Caki2 (cell line): ENCODE results near the gene C1orf122. TPM values are rescaled to one million over a fixed set of nuclear protein-coding genes. Genes with fewer than 3 reads are reported as not detected.
"Not testable (repeated sequence)": the region's sequence is repeated elsewhere in the genome, so short reads cannot be mapped to it uniquely, and the experiment has no call there.

Experiments used
- DNase-seq: peaks from one replicate; pipeline ENCODE4 v3.0.0-alpha.2; 2015; ENCODE audit warnings: low read depth
- in situ Hi-C: cut with HindIII; loops from 2 replicates; pipeline ENCODE4 v1.10.0; 2016; ENCODE audit warnings: low sequenced_read_pairs, low pct_unique_long_range_greater_than_20kb, mixed read lengths
- total RNA-seq: library from RNA; depleted of rRNA; stranded (reverse); fragments of >200 nt; shearing (Covaris generic); gene quantifications from 2 replicates; pipeline ENCODE4 v1.2.3, GENCODE V29; 2014; ENCODE audit warnings: low replicate concordance; rRNA removed

The C1orf122 gene
- total RNA-seq, result 123 and 133 TPM in 2 replicates

DNA sequence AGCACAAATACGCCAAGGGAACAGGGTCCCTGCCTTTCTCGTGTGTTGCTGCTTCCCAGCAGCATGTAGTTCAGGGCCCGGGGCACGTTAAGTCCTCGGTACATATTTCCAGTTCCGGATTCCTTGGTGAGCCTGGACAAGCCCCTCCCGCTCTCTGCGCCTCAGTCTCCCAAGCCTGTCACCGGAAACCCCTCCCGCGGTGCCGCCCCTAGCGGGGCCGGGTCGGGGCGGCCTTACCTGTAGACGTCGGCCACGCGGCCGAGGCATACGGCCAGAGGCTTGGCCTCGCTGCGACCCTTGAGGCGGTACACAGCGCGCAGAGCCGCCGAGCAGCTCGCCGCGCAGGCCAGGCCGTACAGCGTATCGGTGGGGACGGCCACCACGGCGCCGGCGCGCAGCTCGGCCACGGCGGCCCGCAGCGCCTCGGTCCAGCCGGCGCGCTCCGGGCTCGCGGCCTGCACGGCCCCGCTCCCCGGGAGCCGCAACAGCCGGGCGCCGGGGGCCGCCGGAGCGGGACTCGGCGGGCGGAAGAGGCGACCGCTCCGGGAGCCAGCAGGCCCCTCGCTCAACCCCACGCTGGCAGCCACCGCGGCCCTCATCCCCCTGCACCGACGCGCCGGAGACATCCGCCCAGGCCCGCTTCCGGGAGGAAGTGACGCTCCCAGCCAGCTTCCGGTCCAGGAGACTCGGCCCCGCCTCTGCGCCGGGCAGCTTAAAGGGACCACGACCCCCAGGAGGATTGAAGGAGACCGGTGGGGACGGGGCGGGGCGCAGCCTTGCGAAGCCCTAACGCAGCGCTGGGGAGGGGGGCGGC lies at the start of gene C1orf122, which contains the start of gene YRDC:
TSS of gene C1orf122 (plus strand) at position 236 of the 814 bp plus-strand sequence. CDS start 615 bp downstream, outside the sequence.
TSS of gene YRDC (minus strand) at position 654 of the 814 bp plus-strand sequence. CDS start at position 626, 28 bp downstream.
- peak; percentile 76 for DNase-seq
- in situ Hi-C loops, result no loop called here

DNA sequence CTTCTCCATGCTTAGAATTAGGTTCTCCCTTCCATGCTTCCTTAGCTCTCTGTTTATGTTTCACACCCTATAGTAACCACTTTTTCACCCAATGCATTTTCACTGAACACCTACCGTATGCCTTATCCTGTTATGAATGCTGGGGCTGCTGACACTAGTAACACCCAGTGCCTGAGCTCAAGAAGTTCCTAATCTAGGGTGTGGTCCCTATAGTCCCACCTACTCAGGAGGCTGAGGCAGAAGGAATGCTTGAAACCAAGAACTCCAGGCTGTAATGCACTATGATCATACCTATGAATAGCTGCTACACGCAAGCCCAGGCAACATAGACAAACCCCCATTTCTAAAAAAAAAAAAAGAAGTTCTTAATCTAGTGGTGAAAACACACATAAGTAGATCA lies 48.1 kb upstream of the C1orf122 start:
- DNase-seq, result no peak
- in situ Hi-C loops, result no loop called here

DNA sequence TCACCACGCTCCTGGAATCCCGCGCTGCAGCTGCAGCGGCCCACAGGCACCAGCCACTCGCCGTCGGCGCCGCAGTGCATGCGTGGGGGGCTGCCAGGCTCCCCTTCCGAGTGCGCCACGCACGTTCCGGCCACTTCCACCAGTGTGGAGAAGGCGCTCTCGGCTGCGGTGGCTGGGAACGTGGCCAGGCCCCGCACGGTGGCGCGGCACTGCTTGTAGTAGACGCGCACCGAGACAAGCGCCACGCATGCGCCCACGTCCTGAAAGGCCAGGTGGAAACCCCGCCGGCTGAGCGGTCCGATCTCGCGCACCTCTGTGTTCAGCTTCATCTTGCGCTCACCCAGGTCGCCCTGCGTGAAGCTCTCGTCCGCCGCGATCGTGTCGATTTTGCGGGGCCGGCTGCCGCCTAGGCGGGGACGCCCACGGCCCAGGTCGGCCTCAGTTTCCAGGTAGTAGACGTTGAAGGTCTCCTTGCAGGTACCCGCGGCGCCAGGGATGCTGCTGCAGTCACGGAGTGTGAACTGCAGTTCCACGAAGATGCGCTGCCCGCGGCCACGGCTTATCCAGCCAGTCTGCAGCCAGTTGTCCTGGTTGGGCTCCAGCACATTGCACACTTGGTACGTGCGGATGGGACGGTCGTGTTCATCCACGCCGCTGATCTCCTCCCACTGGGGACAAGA lies 46.0 kb upstream of the C1orf122 start:
- DNase-seq, result no peak
- in situ Hi-C loops, result no loop called here

DNA sequence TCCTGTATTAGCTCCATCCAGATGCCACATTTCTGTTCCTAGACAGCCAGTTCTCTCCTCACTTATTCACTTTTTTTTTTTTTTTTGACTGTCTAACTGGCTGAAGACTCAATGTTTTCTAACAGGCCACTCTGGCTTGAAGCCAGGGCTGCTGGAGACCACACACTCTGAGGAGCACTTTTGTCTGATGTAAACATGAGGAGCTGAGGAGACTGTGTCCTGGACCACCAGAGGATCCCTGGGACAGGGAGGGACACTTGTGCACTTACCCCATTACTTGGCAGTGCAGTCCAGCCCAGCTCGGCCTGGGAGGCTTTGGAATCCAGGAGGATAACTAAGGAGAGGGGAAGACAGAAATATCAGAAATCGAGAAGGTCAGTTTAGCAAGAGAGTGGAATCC lies 45.1 kb upstream of the C1orf122 start:
- in situ Hi-C loops, result no loop called here
- DNase-seq, result no peak

DNA sequence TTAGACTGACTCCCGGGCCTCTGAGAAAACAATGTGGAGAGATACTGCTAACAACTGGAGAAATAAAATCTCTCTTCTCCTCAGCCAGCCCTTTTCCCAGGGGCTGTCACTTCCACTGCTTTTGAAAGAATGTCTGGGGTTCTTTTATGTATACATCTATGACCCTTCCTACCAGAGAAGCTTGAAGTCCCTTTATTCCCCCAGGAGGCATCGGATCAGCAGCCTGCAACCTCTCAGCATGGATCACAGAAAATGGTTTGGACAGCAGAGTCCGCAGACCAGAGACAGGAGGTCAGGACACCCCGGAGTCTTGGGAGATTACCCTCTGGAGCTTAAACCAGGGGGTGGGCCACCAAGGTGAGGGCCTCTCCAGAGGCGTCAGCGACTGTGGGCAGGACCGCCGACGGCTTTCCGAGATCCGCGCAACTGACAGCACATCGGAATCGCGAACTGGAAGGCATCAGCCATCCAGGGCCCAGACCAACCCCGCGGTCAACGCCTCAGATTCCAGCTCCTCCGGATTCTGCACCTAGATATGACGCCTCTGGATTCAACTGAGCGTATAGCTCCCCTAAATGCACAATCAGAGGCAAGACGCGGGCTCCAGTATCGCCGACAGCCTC lies 43.7 kb upstream of the C1orf122 start:
- in situ Hi-C loops, result no loop called here
- DNase-seq, result no peak

DNA sequence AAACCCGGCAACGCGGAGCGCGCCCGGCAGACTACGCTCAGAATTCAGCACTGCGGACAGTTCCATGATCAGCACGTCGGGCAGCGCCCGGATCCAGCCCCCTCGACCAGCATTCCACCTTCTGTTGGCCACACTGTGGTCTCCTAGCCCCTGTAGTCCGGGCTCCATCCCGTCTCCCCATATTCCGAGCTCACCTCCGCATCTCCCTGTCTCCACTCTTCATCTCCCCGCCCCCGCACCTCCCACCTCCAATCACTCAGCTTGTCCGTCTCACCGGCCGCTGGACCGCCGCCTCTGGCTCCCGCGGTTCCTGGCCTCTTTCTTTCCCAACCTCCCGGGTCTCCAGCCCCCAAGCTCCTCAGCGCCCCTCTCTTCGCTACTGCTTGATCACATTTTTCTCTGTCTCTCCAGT lies 43.2 kb upstream of the C1orf122 start:
- in situ Hi-C loops, result no loop called here

DNA sequence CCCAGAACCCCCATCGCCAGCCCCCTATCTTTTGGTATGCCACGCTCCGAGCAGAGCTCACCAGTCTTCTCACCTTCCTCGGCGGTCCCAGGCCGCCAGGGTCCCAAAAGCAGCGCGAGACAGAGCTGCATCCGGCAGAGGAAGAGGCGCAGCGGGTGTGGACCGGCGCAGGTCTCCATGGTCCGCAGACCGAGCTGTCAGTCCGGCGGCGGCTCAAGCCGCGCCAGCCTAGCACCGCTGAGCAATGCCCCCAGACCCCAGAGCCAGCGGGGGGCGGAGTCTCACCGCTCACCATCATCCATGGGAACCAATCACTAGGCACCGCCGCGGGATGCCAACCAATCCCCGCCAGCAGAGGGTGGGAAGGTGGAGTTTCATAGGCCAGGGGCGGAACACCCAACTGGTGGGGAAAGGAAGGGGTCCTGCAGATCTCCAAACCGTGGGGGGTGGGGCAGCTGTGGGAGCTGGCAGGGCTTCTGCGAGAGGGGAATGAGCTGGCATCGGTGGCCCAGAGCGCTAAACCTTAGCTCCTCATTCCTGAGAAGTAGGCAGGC lies 42.6 kb upstream of the C1orf122 start, which contains the start of gene EPHA10:
TSS of gene EPHA10 (minus strand) at position 233 of the 554 bp plus-strand sequence. CDS start at position 179, 54 bp downstream.
- in situ Hi-C loops, result no loop called here
- no peak for DNase-seq

More for the DNA sequence above, 43.2 kb upstream of the C1orf122 start:
- DNase-seq, result peak; percentile 41

DNA sequence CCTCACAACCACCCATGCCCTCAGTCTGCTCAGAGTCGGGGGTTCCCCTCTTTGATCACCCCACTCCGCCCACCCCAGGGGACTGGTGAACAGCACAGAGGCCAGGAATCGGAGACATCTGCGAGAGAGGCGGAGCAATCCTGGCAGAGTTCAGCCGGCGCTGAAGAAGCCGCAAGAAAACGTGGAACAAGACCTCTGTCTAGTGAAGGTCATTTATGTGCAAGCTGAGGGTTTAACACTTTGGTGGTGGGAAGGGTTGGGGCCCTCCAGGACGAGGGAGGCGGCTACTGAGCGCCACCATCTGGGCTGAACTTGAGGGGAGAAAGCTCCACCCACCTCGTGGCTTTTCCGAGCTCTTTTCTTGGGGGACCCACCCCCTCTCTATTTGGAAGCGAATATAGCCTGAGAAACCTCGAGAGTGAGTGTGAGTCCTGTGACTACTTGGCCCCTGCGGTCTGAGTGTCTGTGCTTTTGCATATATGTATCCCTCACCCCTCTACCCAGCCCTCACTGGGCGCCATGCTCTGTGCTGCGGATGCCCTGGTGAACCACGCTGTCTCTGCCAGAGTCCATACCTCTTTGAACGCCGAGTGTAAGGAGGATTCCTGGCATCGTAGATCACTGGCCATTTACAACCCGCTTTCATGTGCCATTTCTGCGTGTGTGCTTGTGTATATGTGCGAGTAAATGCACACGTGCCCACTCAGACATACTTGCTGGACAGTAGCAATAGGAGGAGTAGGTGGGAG lies 41.5 kb upstream of the C1orf122 start:
- in situ Hi-C loops, result no loop called here

DNA sequence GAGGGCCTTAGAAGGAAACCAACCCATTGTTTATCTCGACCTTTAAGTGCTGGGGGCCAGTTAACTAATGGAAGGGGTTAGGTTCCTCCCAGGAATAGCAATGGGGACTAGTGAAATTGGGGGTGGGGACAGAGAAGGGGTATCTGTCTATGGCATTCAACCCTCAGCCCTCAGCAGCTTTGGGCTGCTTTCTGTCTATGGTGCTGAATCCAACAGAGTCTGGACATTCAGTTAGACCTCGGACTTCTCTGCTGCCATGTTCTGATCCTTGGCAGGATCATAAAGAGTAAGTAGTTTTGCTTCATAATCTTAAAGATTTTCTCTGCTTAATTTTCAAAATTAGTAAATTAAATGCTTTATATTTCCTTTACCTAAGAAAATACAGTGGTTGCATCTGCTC lies 40.1 kb upstream of the C1orf122 start:
- no peak for DNase-seq
- in situ Hi-C loops, result no loop called here

More for the DNA sequence above, 41.5 kb upstream of the C1orf122 start:
- DNase-seq, result no peak

DNA sequence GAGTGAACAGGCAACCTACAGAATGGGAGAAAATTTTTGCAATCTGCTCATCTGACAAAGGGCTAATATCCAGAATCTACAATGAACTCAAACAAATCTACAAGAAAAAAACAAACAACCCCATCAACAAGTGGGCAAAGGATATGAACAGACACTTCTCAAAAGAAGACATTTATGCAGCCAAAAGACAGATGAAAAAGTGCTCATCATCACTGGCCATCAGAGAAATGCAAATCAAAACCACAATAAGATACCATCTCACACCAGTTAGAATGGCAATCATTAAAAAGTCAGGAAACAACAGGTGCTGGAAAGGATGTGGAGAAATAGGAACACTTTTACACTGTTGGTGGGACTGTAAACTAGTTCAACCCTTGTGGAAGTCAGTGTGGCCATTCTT lies 36.1 kb upstream of the C1orf122 start:
- DNase-seq, in situ Hi-C loops: not testable (repeated sequence)

DNA sequence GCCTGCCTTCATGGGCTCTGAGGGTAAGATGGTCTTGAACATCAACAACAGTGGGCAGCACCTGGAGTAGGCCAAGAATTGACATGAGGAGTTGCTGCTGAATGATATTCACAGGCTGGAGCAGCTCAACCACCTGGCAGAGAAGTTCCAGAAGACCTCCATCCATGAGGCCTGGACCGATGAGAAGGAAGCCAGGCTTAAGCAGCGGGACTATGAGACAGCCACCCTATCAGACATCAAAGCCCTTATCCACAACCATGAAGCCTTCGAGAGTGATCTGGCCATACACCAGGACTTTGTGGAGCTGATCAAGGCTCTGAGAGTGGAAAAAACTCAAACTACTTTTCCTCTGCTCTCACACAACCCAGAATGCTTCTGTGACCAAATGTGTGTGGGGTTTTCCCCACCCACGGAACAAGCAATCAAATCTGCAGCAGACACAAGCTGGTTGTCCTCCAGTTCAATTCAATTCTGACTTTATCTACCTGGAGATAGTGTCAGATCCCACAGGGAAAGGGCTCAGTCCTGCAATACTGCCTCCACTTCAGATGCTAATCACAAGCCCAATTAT lies 30.6 kb upstream of the C1orf122 start:
- in situ Hi-C loops, result no loop called here
- DNase-seq, result no peak

DNA sequence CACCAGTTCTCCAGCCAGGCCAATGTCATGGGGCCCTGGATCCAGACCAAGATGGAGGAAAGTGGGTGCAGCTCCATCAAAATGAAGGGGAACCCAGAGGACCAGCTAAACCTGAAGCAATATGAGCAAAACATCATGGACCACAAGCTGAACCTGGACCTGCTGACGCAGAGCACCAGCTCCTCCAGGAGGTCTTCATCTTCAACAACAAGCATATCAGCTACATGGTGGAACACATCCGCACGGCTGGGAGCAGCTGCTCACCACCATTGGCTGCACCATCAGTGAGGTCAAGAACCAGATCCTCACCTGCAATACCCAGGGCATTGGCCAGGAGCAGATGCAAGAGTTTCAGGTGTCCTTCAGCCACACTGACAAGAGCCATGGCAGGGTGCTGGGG lies 28.9 kb upstream of the C1orf122 start:
- in situ Hi-C loops, result no loop called here

DNA sequence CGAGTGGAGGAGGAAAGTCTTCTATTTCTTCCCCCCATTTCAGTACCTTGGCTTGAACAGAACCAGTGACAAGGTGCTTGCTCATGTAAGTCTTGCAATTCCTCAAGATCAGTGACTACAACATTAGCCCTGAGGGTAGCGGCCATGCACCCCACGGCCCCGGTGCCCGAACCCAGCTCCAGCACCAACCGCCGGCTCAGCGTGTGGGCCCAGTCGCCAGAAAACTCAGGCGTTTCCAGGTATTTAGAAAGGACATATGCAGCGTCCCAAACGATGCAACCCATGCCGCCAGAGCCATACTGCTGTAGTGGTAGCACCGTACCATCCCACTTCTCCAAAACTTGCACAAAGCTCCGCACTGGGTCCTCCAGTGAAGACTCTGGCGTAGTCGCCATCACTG lies 25.1 kb upstream of the C1orf122 start:
- DNase-seq, result no peak
- in situ Hi-C loops, result no loop called here

More for the DNA sequence above, 28.9 kb upstream of the C1orf122 start:
- no peak for DNase-seq

DNA sequence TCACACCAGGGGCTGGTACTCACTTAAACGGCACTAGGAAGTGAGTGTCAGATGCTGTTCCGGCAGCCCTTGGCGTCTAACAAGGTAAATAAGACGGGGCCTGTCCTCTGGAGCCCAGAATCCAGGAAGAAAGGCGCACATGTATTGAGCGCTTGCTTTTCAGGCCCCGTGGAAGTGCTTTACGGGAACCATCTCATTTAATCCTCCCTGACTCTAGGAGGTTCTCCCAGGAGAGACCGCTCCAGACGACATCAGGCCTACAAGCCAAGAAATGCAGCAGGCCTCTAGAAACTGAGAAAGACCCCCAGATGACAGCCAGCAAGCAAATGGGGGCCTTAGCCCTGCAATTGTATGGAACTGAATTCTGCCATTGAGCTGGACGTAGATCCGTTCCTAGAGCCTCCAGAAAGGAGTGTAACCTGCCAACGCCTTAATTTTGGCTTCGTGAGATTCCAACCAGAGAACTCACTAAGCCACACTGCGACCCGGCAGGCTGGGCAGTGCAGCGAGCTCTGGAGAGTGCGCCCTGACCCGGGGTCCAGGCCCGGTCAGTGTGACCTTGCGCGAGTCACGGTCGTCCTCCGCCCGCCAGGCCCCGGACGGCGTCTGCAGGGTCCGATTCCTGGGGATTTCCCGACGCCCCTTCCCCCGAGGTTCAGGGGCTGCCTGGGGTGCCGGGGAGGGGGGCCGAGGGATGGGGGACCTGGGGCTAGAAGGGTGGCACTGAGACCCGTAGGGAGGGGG lies 14.5 kb upstream of the C1orf122 start:
- no peak for DNase-seq
- in situ Hi-C loops, result no loop called here

DNA sequence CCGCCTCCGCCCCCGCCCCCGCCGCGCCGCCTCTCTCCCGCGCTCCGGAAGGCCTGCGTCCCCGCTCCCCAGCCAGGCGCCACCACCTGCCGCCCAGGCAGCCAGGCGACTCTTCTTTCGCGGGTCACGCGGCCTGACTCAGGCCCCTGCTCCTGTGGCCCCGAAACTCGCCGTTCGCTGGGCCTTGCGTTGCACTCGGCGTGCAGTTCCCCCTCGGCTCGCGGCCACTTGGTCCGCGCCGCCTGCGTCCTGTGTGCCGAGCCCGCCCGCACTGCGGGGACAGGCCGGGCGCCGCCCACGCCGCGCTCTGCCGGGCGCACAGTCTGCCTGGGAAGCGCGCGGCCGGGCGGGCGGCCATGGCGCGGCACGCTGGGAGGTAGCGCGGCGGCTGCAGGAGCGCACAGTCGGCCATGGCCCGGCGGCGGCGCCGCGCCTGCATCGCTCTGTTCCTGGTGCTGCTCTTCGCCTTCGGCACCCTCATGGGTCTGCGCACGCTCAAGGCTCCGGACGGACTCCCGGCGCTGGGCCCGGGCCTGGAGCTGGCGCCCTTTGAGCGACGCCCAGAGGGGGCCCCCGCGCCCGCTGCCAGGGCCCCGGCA lies 13.7 kb upstream of the C1orf122 start, which contains the start of gene MANEAL:
TSS of gene MANEAL (plus strand) at position 75 of the 599 bp plus-strand sequence. CDS start at position 411, 336 bp downstream.
- DNase-seq, result peak; percentile 66

More for the DNA sequence above, 13.7 kb upstream of the C1orf122 start, which contains the start of gene MANEAL:
- in situ Hi-C loops, result no loop called here
